OCI-LY3 (cell line): ENCODE results near the gene GSTM3.

Experiments
- H2AFZ ChIP-seq: fragments of 200-600, 300-600 bp; shearing (Covaris generic); 2 replicates; pipeline ENCODE4 v1.6.0; 2014; ENCODE audit warnings: antibody characterized with exemption, low read depth, low read length
- H3K27ac ChIP-seq: fragments of 200-600, 300-600 bp; sonication (generic); 2 replicates; pipeline ENCODE4 v1.5.1; 2014; ENCODE audit warnings: mild to moderate bottlenecking, low read length, moderate library complexity, mixed read lengths
- H3K27me3 ChIP-seq: fragments of 200-600, 300-600 bp; sonication (generic); 2 replicates; pipeline ENCODE4 v1.6.1; 2014; ENCODE audit warnings: low read depth, low read length, mixed read lengths
- H3K36me3 ChIP-seq: fragments of 200-600, 300-600 bp; sonication (generic); replicated peaks from 2 replicates; pipeline ENCODE3; 2014; ENCODE audit warnings: low read depth, low read length, mixed read lengths
- H3K4me1 ChIP-seq: fragments of 300-600, 200-600 bp; sonication (generic); 2 replicates; pipeline ENCODE4 v1.6.1; 2014; ENCODE audit warnings: low read length, mixed read lengths
- H3K4me2 ChIP-seq: fragments of 200-600, 300-600 bp; sonication (generic); 2 replicates; pipeline ENCODE4 v1.6.1; 2014; ENCODE audit warnings: low read length, mixed read lengths
- H3K4me3 ChIP-seq: fragments of 300-600, 200-600 bp; sonication (generic); 2 replicates; pipeline ENCODE4 v1.5.1; 2014; ENCODE audit warnings: antibody characterized with exemption, mild to moderate bottlenecking, low read length, moderate library complexity
- H3K79me2 ChIP-seq: fragments of 300-600, 200-600 bp; shearing (Covaris generic); 2 replicates; pipeline ENCODE4 v1.6.1; 2014; ENCODE audit warnings: mild to moderate bottlenecking, low read length, mixed read lengths
- H3K9ac ChIP-seq: fragments of 300-600, 200-600 bp; shearing (Covaris generic); 2 replicates; pipeline ENCODE4 v1.6.0; 2014; ENCODE audit warnings: mild to moderate bottlenecking, low read length, moderate library complexity
- H3K9me3 ChIP-seq: fragments of 200-600, 300-600 bp; shearing (Covaris generic); 2 replicates; pipeline ENCODE4 v1.6.1; 2014; ENCODE audit warnings: low read length, mixed read lengths; ENCODE audit not compliant: insufficient read depth
- H4K20me1 ChIP-seq: fragments of 200-600, 300-600 bp; sonication (generic); 2 replicates; pipeline ENCODE4 v1.6.1; 2016; ENCODE audit warnings: low read length, mixed read lengths; ENCODE audit not compliant: insufficient read depth
- EZH2phosphoT487 ChIP-seq: fragments of 200-600 bp; shearing (Covaris generic); IDR thresholded peaks from 2 replicates; pipeline ENCODE4 v1.6.1; 2018; ENCODE audit warnings: antibody characterized with exemption, mixed run types, low read depth
- TF ChIP-seq, protein P1 (sequence below): fragments of 200-600, 300-600 bp; sonication (generic); IDR thresholded peaks from 2 replicates; pipeline ENCODE4 v1.5.1; 2014; ENCODE audit warnings: antibody characterized with exemption, low read length, low read depth

Gene GSTM3

DNA sequence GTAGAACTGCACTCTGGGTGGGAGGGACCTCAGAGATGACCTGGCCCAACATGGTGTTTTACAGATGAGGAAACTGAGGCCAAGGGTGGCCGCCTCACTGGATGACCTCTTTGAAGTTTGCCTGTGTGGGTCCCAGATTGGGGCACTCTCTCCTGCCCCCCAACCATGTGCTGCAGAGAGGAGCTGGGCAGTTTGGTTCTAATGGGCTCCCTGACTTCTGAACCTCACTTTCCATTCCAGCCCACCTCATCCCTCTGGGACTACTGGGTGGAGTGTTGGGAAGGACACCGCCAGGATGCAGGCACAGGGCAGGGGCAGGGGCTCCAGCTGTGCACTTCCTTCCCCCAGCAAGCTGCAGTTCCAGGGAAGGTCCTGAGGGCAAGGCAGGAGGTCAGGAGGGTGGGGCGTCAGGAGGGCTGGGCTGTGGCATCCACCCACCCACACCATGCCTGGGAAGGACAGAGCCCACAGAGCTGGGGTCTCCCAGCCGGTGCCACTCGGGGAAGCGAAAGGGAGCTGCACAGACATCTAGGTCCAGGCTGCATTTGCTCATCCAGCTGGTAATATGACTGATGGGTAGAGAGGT is 33.2 kb upstream of the GSTM3 start:
- Histone ChIP-seq H3K27me3 (no peaks in the 10 kb centered on the region; the same call in 1 of the 2 replicates), H3K79me2 (no peaks in the 10 kb centered on the region), H3K4me2 (peak overlapping the region; percentile 49), H3K36me3 (no peaks in the 10 kb centered on the region), H3K9me3 (no peaks in the 10 kb centered on the region), H3K27ac (no peak overlapping the region), H3K4me3 (no peak overlapping the region), H4K20me1 (no peaks in the 10 kb centered on the region), H2AFZ (peak overlapping the region; percentile 65; the same call in 1 of the 2 replicates), H3K4me1 (peaks cover 6% of the 10 kb centered on the region; the same call in 1 of the 2 replicates), H3K9ac (no peak overlapping the region)
- TF ChIP-seq, protein P1, sequence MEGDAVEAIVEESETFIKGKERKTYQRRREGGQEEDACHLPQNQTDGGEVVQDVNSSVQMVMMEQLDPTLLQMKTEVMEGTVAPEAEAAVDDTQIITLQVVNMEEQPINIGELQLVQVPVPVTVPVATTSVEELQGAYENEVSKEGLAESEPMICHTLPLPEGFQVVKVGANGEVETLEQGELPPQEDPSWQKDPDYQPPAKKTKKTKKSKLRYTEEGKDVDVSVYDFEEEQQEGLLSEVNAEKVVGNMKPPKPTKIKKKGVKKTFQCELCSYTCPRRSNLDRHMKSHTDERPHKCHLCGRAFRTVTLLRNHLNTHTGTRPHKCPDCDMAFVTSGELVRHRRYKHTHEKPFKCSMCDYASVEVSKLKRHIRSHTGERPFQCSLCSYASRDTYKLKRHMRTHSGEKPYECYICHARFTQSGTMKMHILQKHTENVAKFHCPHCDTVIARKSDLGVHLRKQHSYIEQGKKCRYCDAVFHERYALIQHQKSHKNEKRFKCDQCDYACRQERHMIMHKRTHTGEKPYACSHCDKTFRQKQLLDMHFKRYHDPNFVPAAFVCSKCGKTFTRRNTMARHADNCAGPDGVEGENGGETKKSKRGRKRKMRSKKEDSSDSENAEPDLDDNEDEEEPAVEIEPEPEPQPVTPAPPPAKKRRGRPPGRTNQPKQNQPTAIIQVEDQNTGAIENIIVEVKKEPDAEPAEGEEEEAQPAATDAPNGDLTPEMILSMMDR = no peak
- no peak for TF ChIP-seq EZH2phosphoT487

DNA sequence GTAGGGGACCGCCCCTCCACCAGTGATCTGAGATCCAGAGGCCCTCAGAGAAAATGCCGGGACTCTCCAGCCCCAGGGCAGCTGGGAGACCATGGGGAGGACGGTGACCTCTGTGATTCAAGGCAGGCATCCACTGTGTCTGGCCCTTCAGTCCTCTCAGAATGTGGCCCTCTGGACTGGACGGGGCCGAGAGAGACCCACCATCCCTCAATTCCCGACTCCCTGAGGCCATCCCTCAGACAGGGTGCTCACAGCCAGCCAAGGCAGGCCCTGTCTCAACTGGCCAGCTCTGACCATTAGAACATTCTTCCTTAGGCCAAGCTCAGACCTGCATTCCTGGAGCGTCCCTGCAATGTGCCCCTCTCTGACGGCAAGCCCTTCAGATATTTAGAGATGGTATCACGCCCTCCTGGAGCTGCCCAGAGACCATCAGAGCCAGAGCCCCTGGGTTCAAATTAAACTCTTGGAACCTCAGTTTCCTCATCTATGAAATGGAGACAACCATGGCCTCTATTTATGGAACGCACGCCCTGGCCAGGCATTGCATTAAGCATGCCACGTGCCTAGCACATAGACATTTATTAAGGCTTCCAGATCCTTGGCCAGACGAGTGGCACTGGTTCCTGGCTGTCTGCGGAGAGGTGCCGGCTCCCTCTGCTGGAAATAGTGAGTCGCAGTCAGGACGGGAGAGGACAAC is 32.5 kb upstream of the GSTM3 start:
- TF ChIP-seq, protein P1 = peak; percentile 79
- no peak for TF ChIP-seq EZH2phosphoT487
- Histone ChIP-seq H2AFZ (peak overlapping the region; percentile 65; the same call in 1 of the 2 replicates), H4K20me1 (no peaks in the 10 kb centered on the region), H3K4me2 (peak overlapping the region; percentile 49), H3K79me2 (no peaks in the 10 kb centered on the region), H3K36me3 (no peaks in the 10 kb centered on the region), H3K27me3 (no peaks in the 10 kb centered on the region; the same call in 1 of the 2 replicates), H3K9ac (no peak overlapping the region), H3K4me3 (no peak overlapping the region), H3K27ac (no peak overlapping the region), H3K4me1 (peaks cover 6% of the 10 kb centered on the region; the same call in 1 of the 2 replicates), H3K9me3 (no peaks in the 10 kb centered on the region)

DNA sequence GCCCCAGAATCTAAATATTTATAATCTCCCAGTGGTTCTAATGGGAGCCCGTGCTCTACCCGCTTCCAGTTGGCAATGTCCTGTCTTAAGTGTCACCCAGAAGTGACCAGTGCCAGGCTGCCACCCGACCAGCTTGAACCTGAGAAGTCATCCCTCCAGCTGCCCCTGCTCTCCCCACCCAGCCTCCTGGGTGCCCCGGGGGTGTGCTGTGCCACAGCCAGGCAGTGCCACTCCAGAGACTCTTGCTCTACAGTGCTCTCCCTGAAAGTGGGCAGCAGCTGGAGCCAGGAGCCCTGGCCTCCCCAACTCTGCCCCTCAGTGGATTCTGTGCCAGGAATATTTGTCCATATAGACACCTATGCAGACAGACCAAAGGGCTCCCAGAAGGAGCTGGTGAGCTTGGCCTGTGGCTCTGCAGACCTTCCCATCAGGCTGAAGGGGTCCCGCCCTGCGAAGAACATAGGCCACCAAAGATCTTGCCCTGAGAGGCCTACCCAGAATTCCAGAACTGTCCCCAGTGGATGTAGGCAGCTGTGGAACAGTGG is 31.9 kb upstream of the GSTM3 start:
- H3K27me3 ChIP-seq = no peaks in the 10 kb centered on the region; the same call in 1 of the 2 replicates
- H2AFZ ChIP-seq = no peak overlapping the region
- H3K27ac ChIP-seq = no peak overlapping the region
- H3K4me2 ChIP-seq = no peak overlapping the region
- no peak overlapping the region for H3K4me3 ChIP-seq
- H3K79me2 ChIP-seq = no peaks in the 10 kb centered on the region
- H3K9me3 ChIP-seq = no peaks in the 10 kb centered on the region
- no peaks in the 10 kb centered on the region for H3K36me3 ChIP-seq
- H3K4me1 ChIP-seq = peaks cover 6% of the 10 kb centered on the region; the same call in 1 of the 2 replicates
- H3K9ac ChIP-seq = no peak overlapping the region
- H4K20me1 ChIP-seq = no peaks in the 10 kb centered on the region
- no peak for TF ChIP-seq EZH2phosphoT487
- TF ChIP-seq, protein P1 = no peak
